SK-N-DZ (cell line): ENCODE results near the gene CWH43.
"Not testable (repeated sequence)": the region's sequence is repeated elsewhere in the genome, so short reads cannot be mapped to it uniquely, and the experiment has no call there.

Experiments used
- DNase-seq: peaks from one replicate; pipeline ENCODE4 v3.0.0-alpha.2; 2015; ENCODE audit warnings: low spot score
- small RNA-seq, 2 experiments: library from RNA; depleted of rRNA; stranded (forward); fragments of <200 nt; gene quantifications; one replicate each; pipeline ENCODE3, GENCODE V24; 2014

CWH43 gene

GRCh38 chr4:49096215-49096614, 110.1 kb downstream of the CWH43 start:
- not testable (repeated sequence) for DNase-seq

- not testable (repeated sequence) for DNase-seq
Observed at GRCh38 chr4:49096627-49097026, 110.6 kb downstream of the CWH43 start.

- DNase-seq = not testable (repeated sequence)
Observed at GRCh38 chr4:49097071-49097470, 111.0 kb downstream of the CWH43 start.

GRCh38 chr4:49097505-49097904, 111.4 kb downstream of the CWH43 start:
- not testable (repeated sequence) for DNase-seq

- not testable (repeated sequence) for DNase-seq
Observed at GRCh38 chr4:49098034-49098759, 112.1 kb downstream of the CWH43 start.

GRCh38 chr4:49099831-49100444, 113.9 kb downstream of the CWH43 start:
- DNase-seq = not testable (repeated sequence)

- DNase-seq = not testable (repeated sequence)
Observed at GRCh38 chr4:49102344-49102898, 116.3 kb downstream of the CWH43 start.

- not testable (repeated sequence) for DNase-seq
Observed at GRCh38 chr4:49103436-49104136, 117.5 kb downstream of the CWH43 start.

GRCh38 chr4:49104231-49104930, 118.3 kb downstream of the CWH43 start:
- not testable (repeated sequence) for DNase-seq

GRCh38 chr4:49105248-49105904, 119.3 kb downstream of the CWH43 start:
- DNase-seq = not testable (repeated sequence)

- peak; percentile 70 for DNase-seq
Observed at GRCh38 chr4:49107262-49107661, 121.2 kb downstream of the CWH43 start.

- not testable (repeated sequence) for DNase-seq
Observed at GRCh38 chr4:49108183-49108978, 122.3 kb downstream of the CWH43 start.

- not testable (repeated sequence) for DNase-seq
Observed at GRCh38 chr4:49109567-49110166, 123.6 kb downstream of the CWH43 start.

- DNase-seq = not testable (repeated sequence)
Observed at GRCh38 chr4:49110579-49110978, 124.5 kb downstream of the CWH43 start.

Small RNA genes within 50 kb of the gene (small RNA-seq; reads per million reads assigned to genes)
- gene AC020593.1 = 0 reads per million in 2 experiments
